ENCODE measurements around the gene ADIRF.
"Not testable (repeated sequence)": the region's sequence is repeated elsewhere in the genome, so short reads cannot be mapped to it uniquely, and the experiment has no call there.

ADIRF gene

GRCh38 chr10:86946213-86947155 lies 21.8 kb upstream of the ADIRF start:
- DNase-seq (ENCODE audit: low read depth) = no peak

GRCh38 chr10:86947806-86948205 lies 20.5 kb upstream of the ADIRF start:
- not testable (repeated sequence) for DNase-seq (ENCODE audit: low read depth)

- no peak for DNase-seq (ENCODE audit: low read depth)
Observed at GRCh38 chr10:86950349-86950748, 17.9 kb upstream of the ADIRF start.

GRCh38 chr10:86951184-86951761 lies 17.0 kb upstream of the ADIRF start:
- DNase-seq (ENCODE audit: low read depth) = no peak

GRCh38 chr10:86952106-86952505 lies 16.2 kb upstream of the ADIRF start:
- DNase-seq (ENCODE audit: low read depth) = no peak

- not testable (repeated sequence) for DNase-seq (ENCODE audit: low read depth)
Observed at GRCh38 chr10:86952697-86953096, 15.6 kb upstream of the ADIRF start.

GRCh38 chr10:86953747-86954680 lies 14.3 kb upstream of the ADIRF start:
- DNase-seq (ENCODE audit: low read depth) = no peak

- DNase-seq (ENCODE audit: low read depth) = no peak
Observed at GRCh38 chr10:86954681-86955500, 13.4 kb upstream of the ADIRF start.

GRCh38 chr10:86955501-86956194 lies 12.6 kb upstream of the ADIRF start:
- DNase-seq (ENCODE audit: low read depth) = no peak

- DNase-seq (ENCODE audit: low read depth) = no peak
Observed at GRCh38 chr10:86956195-86956847, 12.0 kb upstream of the ADIRF start.

GRCh38 chr10:86956848-86957448 lies 11.3 kb upstream of the ADIRF start:
- no peak for DNase-seq (ENCODE audit: low read depth)

- DNase-seq (ENCODE audit: low read depth) = no peak
Observed at GRCh38 chr10:86957471-86958115, 10.7 kb upstream of the ADIRF start, which contains the start of gene MMRN2. Gene MMRN2, minus strand, starts transcription at chr10:86957615. Its CDS starts 74 bp downstream, at chr10:86957541.

GRCh38 chr10:86958116-86958900 lies 10.0 kb upstream of the ADIRF start, which contains the start of gene SNCG:
Gene SNCG, plus strand, starts transcription at chr10:86958599. Its CDS starts 99 bp downstream, at chr10:86958698.
- no peak for DNase-seq (ENCODE audit: low read depth)

GRCh38 chr10:86958901-86959736 lies 9.2 kb upstream of the ADIRF start:
- DNase-seq (ENCODE audit: low read depth) = no peak

GRCh38 chr10:86959737-86960002 lies 8.6 kb upstream of the ADIRF start:
- no peak for DNase-seq (ENCODE audit: low read depth)

GRCh38 chr10:86960003-86960862 lies 8.0 kb upstream of the ADIRF start:
- no peak for DNase-seq (ENCODE audit: low read depth)

Measured in GM04503 (cell line).